DMS79 treated with DMSO at 0.1 percent for 48 hours (cell line): ENCODE results near the gene PRG3.

Experiments used
- DNase-seq: peaks from one replicate; lab custom pipeline; 2025; lab: John Stamatoyannopoulos, UW

The PRG3 gene, protein sequence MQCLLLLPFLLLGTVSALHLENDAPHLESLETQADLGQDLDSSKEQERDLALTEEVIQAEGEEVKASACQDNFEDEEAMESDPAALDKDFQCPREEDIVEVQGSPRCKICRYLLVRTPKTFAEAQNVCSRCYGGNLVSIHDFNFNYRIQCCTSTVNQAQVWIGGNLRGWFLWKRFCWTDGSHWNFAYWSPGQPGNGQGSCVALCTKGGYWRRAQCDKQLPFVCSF

GRCh38 chr11:57380975-57381374, at the start of gene PRG3:
PRG3 (minus strand) TSS chr11:57381150; CDS start chr11:57380708, 442 bp downstream.
- DNase-seq, result no peak

DNA sequence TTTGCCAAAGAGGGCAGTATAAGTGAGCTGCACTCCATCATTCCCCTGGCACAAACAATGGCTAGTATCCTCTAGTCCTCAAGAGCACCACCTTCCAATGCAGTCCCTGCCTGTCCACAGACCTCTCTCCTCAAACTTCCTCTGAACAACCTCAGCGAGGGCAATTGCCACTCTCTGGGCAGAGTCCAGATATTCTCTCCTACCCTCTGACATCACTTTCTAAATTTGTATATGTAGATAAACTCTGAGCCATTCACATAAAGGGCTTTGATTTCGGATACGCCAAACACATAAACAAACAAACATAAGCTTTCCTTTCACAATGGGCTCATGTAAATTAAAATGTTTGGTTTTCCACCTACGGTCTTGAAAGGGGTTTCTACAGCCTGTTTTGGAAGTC, 49.0 kb upstream of the PRG3 start:
- no peak for DNase-seq

DNA sequence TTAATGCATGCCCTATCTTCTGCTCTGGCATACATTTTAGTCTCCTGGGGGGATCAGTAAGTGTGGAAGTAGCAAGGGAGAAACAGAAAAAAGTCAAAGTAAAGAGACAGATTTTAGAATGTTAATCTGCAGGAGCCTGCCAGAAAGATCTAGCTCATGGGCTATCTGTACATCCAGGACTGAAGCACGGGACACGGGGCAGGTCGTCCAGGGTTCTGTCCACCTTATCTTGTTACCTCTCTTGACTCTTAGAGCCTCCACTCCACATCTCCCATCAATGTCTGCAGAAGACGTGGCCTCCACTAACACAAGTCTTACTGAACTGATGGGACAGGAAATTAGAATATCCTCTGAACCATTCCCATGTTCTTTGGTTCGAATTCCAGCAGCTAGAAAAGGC, 47.7 kb upstream of the PRG3 start:
- no peak for DNase-seq

DNA sequence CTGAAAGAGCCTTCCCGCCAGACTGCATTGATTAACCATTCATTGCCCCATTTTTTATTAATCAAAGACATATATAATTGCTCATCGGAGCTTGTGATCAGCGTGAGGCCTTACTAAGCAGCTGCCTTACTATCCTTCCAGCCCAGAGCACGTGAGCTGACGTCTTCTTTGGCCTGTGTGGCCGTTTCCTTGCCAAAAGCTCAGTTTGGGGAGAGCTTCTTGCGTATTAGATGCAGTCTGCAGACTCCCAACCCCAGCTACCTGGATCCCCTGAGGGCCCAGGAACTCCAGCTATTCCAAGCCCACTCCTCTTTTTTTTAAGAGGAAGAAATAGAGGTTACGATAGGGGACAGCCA, 46.8 kb upstream of the PRG3 start:
- no peak for DNase-seq

- peak; percentile 43 for DNase-seq
Observed at GRCh38 chr11:57426929-57427726, 46.2 kb upstream of the PRG3 start, which contains the start of gene SLC43A3. SLC43A3 (minus strand) TSS chr11:57427121; CDS start chr11:57426172, 949 bp downstream.

- peak; percentile 81 for DNase-seq
Observed at GRCh38 chr11:57426439-57426928, 45.5 kb upstream of the PRG3 start.

DNA sequence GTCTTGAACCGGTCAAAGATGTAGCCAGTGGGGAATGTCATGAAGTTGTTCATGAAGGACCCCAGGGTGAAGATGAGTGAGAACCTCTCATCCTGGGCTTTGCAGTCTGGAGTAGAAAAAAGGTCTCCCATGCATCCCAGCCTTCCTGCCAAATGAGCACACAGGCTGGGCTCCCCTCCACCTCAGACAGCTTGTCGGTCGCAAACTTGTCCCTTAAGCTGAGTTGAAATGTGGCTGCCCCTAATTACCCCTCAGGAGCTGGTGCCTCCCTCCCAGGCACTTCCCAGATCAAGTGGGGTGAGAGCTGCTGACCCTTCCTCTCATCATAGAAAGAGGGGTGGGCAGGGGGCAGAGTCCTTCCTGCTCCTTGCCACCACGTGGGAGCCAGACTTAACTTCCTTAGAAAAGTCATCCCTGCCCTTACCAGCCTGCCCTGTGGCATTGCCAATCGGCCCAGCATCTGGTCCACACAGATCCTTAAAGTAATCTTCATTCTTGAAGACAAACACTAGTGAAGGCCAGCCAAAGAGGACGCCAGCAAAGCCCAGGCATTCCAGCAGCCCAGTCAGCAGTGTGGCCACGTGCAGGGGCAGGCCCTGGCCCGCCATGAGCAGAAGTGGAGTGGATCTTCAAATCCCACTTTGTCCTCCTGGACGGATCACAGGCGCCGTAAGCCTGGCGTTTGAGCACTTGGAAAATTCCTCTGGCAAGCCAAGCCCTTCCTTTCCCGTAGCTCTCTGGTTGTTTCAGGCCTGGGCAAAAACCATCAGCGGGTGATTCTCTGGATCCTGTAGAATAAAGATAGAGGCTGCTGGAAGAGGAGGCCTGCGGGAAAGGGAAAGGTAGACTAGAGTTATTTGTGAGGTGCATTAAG, 44.9 kb upstream of the PRG3 start:
- peak; percentile 81 for DNase-seq

GRCh38 chr11:57424792-57425564, 44.0 kb upstream of the PRG3 start:
- peak; percentile 58 for DNase-seq

DNA sequence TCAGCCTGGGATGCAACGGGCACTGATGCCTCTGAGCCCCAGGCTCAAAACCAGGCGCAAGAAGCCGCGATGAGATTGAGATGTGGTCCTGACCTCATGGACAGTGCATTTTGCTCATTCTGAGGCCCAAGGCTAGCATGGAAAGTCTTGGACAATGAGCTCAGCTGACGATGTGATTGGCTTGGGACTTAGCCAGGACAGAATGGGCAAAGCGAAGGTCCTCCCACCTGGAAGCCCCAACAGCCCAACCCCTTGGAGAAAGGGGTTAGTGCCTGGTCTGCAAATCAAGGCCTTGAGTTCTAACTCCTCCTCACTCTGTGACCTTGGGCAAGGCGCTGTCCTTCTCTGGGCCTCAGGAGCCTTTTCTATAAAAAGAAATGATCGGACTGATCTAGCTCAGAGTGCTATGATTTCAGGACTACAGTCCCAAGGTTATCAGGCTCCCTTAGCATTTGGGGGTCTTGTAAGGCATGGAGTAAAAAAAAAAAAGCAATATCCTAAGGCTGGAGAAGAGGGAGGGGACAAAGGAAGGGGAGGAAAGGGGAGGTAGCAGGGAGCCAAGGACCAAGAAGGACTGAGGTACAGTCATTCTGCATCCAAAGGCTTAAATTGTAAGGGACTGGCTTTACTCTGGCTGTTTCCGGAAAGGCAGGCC, 43.3 kb upstream of the PRG3 start:
- DNase-seq, result no peak

- DNase-seq, result no peak
Observed at GRCh38 chr11:57422669-57423068, 41.7 kb upstream of the PRG3 start.

GRCh38 chr11:57421805-57422204, 40.9 kb upstream of the PRG3 start:
- DNase-seq, result no peak

- DNase-seq, result no peak
Observed at GRCh38 chr11:57421066-57421465, 40.1 kb upstream of the PRG3 start.

- no peak for DNase-seq
Observed at GRCh38 chr11:57419146-57419545, 38.2 kb upstream of the PRG3 start.

- DNase-seq, result no peak
Observed at GRCh38 chr11:57418131-57418530, 37.2 kb upstream of the PRG3 start.

- DNase-seq, result no peak
Observed at GRCh38 chr11:57417056-57417455, 36.1 kb upstream of the PRG3 start.

GRCh38 chr11:57416436-57416835, 35.5 kb upstream of the PRG3 start:
- no peak for DNase-seq

- DNase-seq, result no peak
Observed at GRCh38 chr11:57414612-57415212, 33.8 kb upstream of the PRG3 start.

DNA sequence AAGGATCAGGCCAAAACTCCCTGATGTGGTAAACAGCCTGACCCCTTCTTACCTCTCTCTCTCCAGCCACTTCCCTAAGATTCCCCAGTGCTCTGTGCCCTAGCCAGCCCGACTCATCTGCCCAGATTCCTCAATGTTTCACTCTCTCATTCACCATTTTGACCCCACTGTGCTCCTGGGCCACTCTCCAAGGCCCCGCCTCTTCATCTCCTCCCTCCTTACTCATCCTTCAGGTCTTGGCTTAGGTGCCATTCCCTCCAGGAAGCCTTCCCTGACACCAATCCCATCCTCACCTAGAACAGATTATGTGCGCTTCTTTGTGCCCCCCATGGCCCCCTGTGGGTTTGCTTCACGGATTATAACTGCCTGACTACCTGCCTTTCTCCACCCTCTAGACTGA, 32.7 kb upstream of the PRG3 start:
- no peak for DNase-seq

DNA sequence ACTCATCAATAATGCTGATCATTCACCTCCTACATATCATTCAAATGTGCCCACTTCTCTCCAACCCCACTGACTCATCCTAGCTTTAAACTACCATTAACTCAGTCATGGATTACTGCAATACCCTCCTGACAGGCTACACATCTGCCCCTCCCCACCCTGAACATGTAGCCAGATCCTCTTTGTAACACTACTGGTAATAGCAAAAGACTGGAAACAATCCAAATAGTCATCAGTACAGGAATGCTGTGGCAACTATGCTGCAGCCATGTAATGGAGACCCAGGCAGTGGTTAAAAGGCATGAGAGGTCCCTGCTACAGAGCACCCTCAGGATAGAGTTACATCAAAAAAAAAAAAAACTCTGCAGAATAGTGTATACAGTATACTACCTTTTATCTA, 29.3 kb upstream of the PRG3 start:
- DNase-seq, result no peak

- DNase-seq, result no peak
Observed at GRCh38 chr11:57409321-57410100, 28.6 kb upstream of the PRG3 start.
